K562 (cell line): Measurements from ENCODE around the gene ATXN8OS.

Source experiments
- DPF2 ChIP-seq: fragments of 450-650 bp; IDR thresholded peaks from 2 replicates; pipeline ENCODE4 v1.6.1; 2016
- KHSRP ChIP-seq: fragments of 450-650 bp; IDR thresholded peaks from 2 replicates; pipeline ENCODE4 v1.6.1; 2017
- MAZ ChIP-seq, 2 experiments: fragments of 450-650 bp in 1 of 2; sonication (generic) in 1 of 2; formaldehyde crosslinking; IDR thresholded peaks in 1 of 2; conservative IDR thresholded peaks in 1 of 2; 2 replicates each; pipeline versions ENCODE4 v1.4.0 to v1.5.0; 2020; ENCODE audit warnings: mild to moderate bottlenecking in 1 of 2, missing genetic modification reagents in 1 of 2
- MTA3 ChIP-seq: fragments of 450-650 bp; formaldehyde crosslinking; IDR thresholded peaks from 2 replicates; pipeline ENCODE4 v1.6.1; 2017; ENCODE audit warnings: mild to moderate bottlenecking, borderline replicate concordance
- MYNN ChIP-seq, 2 experiments: sonication (generic); formaldehyde crosslinking in 1 of 2; IDR thresholded peaks; 2 replicates each; pipeline versions ENCODE4 v1.5.0 to v1.6.1; 2016 to 2020; ENCODE audit warnings: antibody characterized with exemption in 1 of 2, missing genetic modification reagents in 1 of 2
- NFIC ChIP-seq: fragments of 450-650 bp; IDR thresholded peaks from 2 replicates; pipeline ENCODE4 v1.6.1; 2017; ENCODE audit warnings: mild to moderate bottlenecking, inconsistent platforms
- NFYB ChIP-seq: IDR thresholded peaks from 2 replicates; pipeline ENCODE4 v1.6.1; 2011; ENCODE audit warnings: mild to moderate bottlenecking, moderate library complexity; ENCODE audit not compliant: insufficient read length; ENCODE audit errors: extremely low read depth
- RCOR1 ChIP-seq, 2 experiments: IDR thresholded peaks; 2 replicates each; pipeline ENCODE4 v1.6.1; 2012; ENCODE audit warnings: low read depth in 2 of 2, low read length in 2 of 2, borderline replicate concordance in 1 of 2, improper control_type of control experiment in 1 of 2
- SRSF9 ChIP-seq: fragments of 200-400 bp; formaldehyde crosslinking; IDR thresholded peaks from 2 replicates; pipeline ENCODE4 v1.6.1; 2017; ENCODE audit warnings: low read depth, low read length, borderline replicate concordance
- ZC3H4 ChIP-seq: sonication (generic); formaldehyde crosslinking; IDR thresholded peaks from 2 replicates; pipeline ENCODE4 v1.9.0; 2021; ENCODE audit warnings: missing genetic modification reagents, borderline replicate concordance
- ZEB2 ChIP-seq: fragments of 450-650 bp; IDR thresholded peaks from 2 replicates; pipeline ENCODE4 v1.6.1; 2016
- ZFX ChIP-seq: sonication (generic); formaldehyde crosslinking; IDR thresholded peaks from 2 replicates; pipeline ENCODE4 v1.8.0; 2022; ENCODE audit warnings: mild to moderate bottlenecking, missing genetic modification reagents, moderate library complexity
- ZNF639 ChIP-seq, 2 experiments: fragments of 200-800 bp in 1 of 2; sonication (Bioruptor generic) in 1 of 2; sonication (generic) in 1 of 2; formaldehyde crosslinking in 1 of 2; IDR thresholded peaks in 1 of 2; conservative IDR thresholded peaks in 1 of 2; 2 replicates each; pipeline versions ENCODE4 v1.5.0 to v1.6.1; 2016 to 2020; ENCODE audit warnings: missing compliant biosample characterization in 1 of 2, missing genetic modification characterization in 1 of 2, missing genetic modification reagents in 1 of 2

DNA sequence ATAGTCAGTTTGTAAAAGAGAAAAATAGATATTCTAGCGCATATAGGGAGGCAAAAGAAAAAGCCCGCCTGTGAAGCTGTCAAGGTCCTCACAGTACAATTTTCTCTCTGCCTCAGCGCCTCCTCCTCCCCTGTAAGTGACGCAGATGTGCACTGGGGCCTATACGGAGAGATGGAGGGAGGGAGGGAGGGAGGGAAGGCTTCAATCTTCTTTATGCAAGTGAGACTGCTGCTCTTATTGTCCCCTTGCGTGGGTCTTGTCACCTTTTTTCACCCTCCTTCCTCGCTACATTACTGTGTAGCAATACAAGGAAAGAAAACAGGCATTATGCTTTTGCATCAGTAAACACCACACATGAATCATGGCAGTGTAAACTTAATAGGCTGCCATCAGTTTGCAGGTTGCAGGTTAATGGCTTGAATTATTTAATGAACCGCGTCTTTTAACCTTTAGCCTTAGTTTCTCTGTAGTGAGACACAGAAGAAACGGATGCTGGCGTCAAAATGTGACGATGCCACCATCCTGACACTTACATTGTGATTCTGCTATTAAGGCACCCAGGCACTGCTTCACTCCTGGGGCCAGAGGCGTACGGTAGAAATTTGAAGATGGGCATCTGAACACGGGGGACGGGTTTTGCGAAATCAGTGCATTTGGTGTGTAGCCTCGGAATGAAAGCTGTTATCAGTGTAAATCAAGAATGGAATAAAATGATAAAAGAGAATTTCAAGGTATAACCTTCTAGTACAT lies 905 bp downstream of the ATXN8OS start, which contains the start of gene KLHL1:
- no peak for TF ChIP-seq ZEB2
- TF ChIP-seq ZNF639 (CRISPR knock-in tag; conservative IDR thresholded peaks at IDR 0.05 in 1 of 2, IDR thresholded peaks at IDR 0.05 in 1 of 2) = no peak
- TF ChIP-seq KHSRP = no peak
- TF ChIP-seq SRSF9 = no peak
- no peak for TF ChIP-seq RCOR1 (IDR thresholded peaks at IDR 0.05; ENCODE audit: borderline replicate concordance in 1 of 2, low read depth in 2 of 2, low read length in 2 of 2)
- no peak for TF ChIP-seq MYNN (IDR thresholded peaks at IDR 0.05)
- TF ChIP-seq MYNN (CRISPR knock-in tag; IDR thresholded peaks at IDR 0.05) = no peak
- TF ChIP-seq NFIC = no peak
- TF ChIP-seq ZFX = no peak
- TF ChIP-seq NFYB = no peak
- TF ChIP-seq DPF2 = no peak
- no peak for TF ChIP-seq MAZ (CRISPR knock-in tag; conservative IDR thresholded peaks at IDR 0.05 in 1 of 2, IDR thresholded peaks at IDR 0.05 in 1 of 2)
- TF ChIP-seq ZC3H4 (CRISPR knock-in tag) = no peak
- TF ChIP-seq MTA3 = no peak
